Caco-2 (cell line): Measurements from ENCODE around the gene GALNT1. TPM values are rescaled to one million over a fixed set of nuclear protein-coding genes. Genes with fewer than 3 reads are reported as not detected.

ENCODE experiments used
- BruUV-seq: library from RNA; stranded (reverse); fragments of 400-500 nt; replicated peaks from 2 replicates; lab custom pipeline; 2021; lab: Mats Ljungman, UMichigan
- CTCF ChIA-PET: fragments of 300-600 bp; sonication (Branson Sonifier 250); formaldehyde crosslinking; loops from one replicate; lab custom pipeline; 2022; ENCODE audit warnings: antibody characterized with exemption; lab: Charles Lee
- POLR2A ChIA-PET: fragments of 300-600 bp; sonication (Branson Sonifier 250); formaldehyde crosslinking; loops from one replicate; lab custom pipeline; 2022; ENCODE audit warnings: antibody characterized with exemption; lab: Charles Lee
- DNase-seq, 2 experiments: peaks; one replicate each; pipeline versions ENCODE4 v3.0.0 to v3.0.0-alpha.2; 2020 to 2022
- H3K27me3 ChIP-seq: replicated peaks from 2 replicates; pipeline ENCODE4 v1.6.0; 2011; ENCODE audit warnings: low read length; ENCODE audit not compliant: control insufficient read depth, insufficient read depth
- H3K36me3 ChIP-seq: 2 replicates; pipeline ENCODE4 v1.5.1; 2011; ENCODE audit warnings: low read length; ENCODE audit not compliant: control insufficient read depth, insufficient read depth
- H3K4me1 ChIP-seq: fragments of 250-450 bp; sonication (Bioruptor Pico); 2 replicates; pipeline ENCODE4 v1.5.1; 2020; ENCODE audit warnings: mild to moderate bottlenecking
- H3K4me3 ChIP-seq: 2 replicates; pipeline ENCODE4 v1.5.1; 2011; ENCODE audit warnings: low read depth, mild to moderate bottlenecking, control low read depth, low read length
- H3K9me3 ChIP-seq: fragments of 250-450 bp; sonication (Bioruptor Pico); 2 replicates; pipeline ENCODE4 v1.5.1; 2020; ENCODE audit warnings: mild to moderate bottlenecking, moderate library complexity
- H3K27ac Mint-ChIP-seq: one replicate; pipeline ENCODE4 v1.8.0; 2022; ENCODE audit warnings: mixed read lengths; ENCODE audit not compliant: unreplicated experiment
- H3K27me3 Mint-ChIP-seq: one replicate; pipeline ENCODE4 v1.8.0; 2022; ENCODE audit warnings: mixed read lengths; ENCODE audit not compliant: insufficient read depth, unreplicated experiment
- H3K36me3 Mint-ChIP-seq: one replicate; pipeline ENCODE4 v1.8.0; 2022; ENCODE audit warnings: mild to moderate bottlenecking, mixed read lengths; ENCODE audit not compliant: insufficient read depth, unreplicated experiment
- H3K4me1 Mint-ChIP-seq: one replicate; pipeline ENCODE4 v1.8.0; 2022; ENCODE audit warnings: low read depth, mixed read lengths; ENCODE audit not compliant: unreplicated experiment
- H3K4me3 Mint-ChIP-seq: one replicate; pipeline ENCODE4 v1.8.0; 2022; ENCODE audit warnings: mild to moderate bottlenecking, moderate library complexity, mixed read lengths; ENCODE audit not compliant: unreplicated experiment
- H3K9me3 Mint-ChIP-seq: one replicate; pipeline ENCODE4 v1.8.0; 2022; ENCODE audit warnings: mixed read lengths; ENCODE audit not compliant: unreplicated experiment
- intact Hi-C: fragments of 100-400 bp; cut with micrococcal nuclease; formaldehyde crosslinking; loops from one replicate; pipeline ENCODE4 v1.10.0; 2022; ENCODE audit not compliant: unreplicated experiment
- total RNA-seq: library from RNA; stranded (reverse); gene quantifications from 2 replicates; pipeline ENCODE4 v1.2.3, GENCODE V29; 2022
- TF ChIP-seq, protein P1 (sequence below), 2 experiments: fragments of 200-600 bp in 1 of 2; IDR thresholded peaks; 1 replicate in 1 of 2; 2 replicates in 1 of 2; pipeline versions ENCODE4 v1.5.1 to v1.8.0; 2011 to 2022; ENCODE audit warnings: antibody characterized with exemption in 1 of 2, control low read depth in 1 of 2, inconsistent platforms in 1 of 2, low read depth in 1 of 2, low read length in 1 of 2, mild to moderate bottlenecking in 1 of 2, moderate library complexity in 1 of 2; ENCODE audit not compliant: insufficient read depth in 1 of 2, severe bottlenecking in 1 of 2, unreplicated experiment in 1 of 2

The GALNT1 gene
- total RNA-seq, 1 experiment from 2014 or later = 53.6 TPM

GRCh38 chr18:35592298-35592697 lies 10.8 kb downstream of the GALNT1 start:
- no peaks in the 10 kb centered on the region for H3K4me1 Mint-ChIP-seq
- intact Hi-C loops = no loop called here
- BruUV-seq = no TSS peak
- H3K4me1 ChIP-seq = no peaks in the 10 kb centered on the region
- no peaks in the 10 kb centered on the region for H3K27me3 ChIP-seq
- H3K36me3 Mint-ChIP-seq = peaks cover 6% of the 10 kb centered on the region
- H3K9me3 Mint-ChIP-seq = no peaks in the 10 kb centered on the region
- no peak overlapping the region for H3K4me3 Mint-ChIP-seq
- H3K27ac Mint-ChIP-seq = no peak overlapping the region
- TF ChIP-seq, protein P1, sequence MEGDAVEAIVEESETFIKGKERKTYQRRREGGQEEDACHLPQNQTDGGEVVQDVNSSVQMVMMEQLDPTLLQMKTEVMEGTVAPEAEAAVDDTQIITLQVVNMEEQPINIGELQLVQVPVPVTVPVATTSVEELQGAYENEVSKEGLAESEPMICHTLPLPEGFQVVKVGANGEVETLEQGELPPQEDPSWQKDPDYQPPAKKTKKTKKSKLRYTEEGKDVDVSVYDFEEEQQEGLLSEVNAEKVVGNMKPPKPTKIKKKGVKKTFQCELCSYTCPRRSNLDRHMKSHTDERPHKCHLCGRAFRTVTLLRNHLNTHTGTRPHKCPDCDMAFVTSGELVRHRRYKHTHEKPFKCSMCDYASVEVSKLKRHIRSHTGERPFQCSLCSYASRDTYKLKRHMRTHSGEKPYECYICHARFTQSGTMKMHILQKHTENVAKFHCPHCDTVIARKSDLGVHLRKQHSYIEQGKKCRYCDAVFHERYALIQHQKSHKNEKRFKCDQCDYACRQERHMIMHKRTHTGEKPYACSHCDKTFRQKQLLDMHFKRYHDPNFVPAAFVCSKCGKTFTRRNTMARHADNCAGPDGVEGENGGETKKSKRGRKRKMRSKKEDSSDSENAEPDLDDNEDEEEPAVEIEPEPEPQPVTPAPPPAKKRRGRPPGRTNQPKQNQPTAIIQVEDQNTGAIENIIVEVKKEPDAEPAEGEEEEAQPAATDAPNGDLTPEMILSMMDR (IDR thresholded peaks at IDR 0.05; ENCODE audit: insufficient read depth in 1 of 2, low read depth in 1 of 2, low read length in 1 of 2, severe bottlenecking in 1 of 2, unreplicated experiment in 1 of 2) = no peak
- no peaks in the 10 kb centered on the region for H3K9me3 ChIP-seq
- POLR2A ChIA-PET = no interaction called here
- no peak for DNase-seq
- CTCF ChIA-PET = no interaction called here
- no peak overlapping the region for H3K4me3 ChIP-seq
- H3K36me3 ChIP-seq = no peaks in the 10 kb centered on the region
- no peaks in the 10 kb centered on the region for H3K27me3 Mint-ChIP-seq

- Histone ChIP-seq H3K4me3 (no peak overlapping the region), H3K36me3 (no peaks in the 10 kb centered on the region), H3K9me3 (no peaks in the 10 kb centered on the region), H3K4me1 (no peaks in the 10 kb centered on the region), H3K27me3 (no peaks in the 10 kb centered on the region)
- CTCF ChIA-PET = no interaction called here
- POLR2A ChIA-PET = no interaction called here
- Mint-ChIP-seq H3K9me3 (no peaks in the 10 kb centered on the region), H3K36me3 (no peaks in the 10 kb centered on the region), H3K27ac (no peak overlapping the region), H3K27me3 (no peaks in the 10 kb centered on the region), H3K4me1 (no peaks in the 10 kb centered on the region), H3K4me3 (no peak overlapping the region)
- intact Hi-C loops = no loop called here
- BruUV-seq = no TSS peak
- TF ChIP-seq, protein P1 (IDR thresholded peaks at IDR 0.05; ENCODE audit: insufficient read depth in 1 of 2, low read depth in 1 of 2, low read length in 1 of 2, severe bottlenecking in 1 of 2, unreplicated experiment in 1 of 2) = no peak
- DNase-seq = no peak
Measured at GRCh38 chr18:35593859-35594258, 12.3 kb downstream of the GALNT1 start.

- TF ChIP-seq, protein P1 (IDR thresholded peaks at IDR 0.05; ENCODE audit: insufficient read depth in 1 of 2, low read depth in 1 of 2, low read length in 1 of 2, severe bottlenecking in 1 of 2, unreplicated experiment in 1 of 2) = no peak
- Histone ChIP-seq H3K4me3 (no peak overlapping the region), H3K36me3 (no peaks in the 10 kb centered on the region), H3K4me1 (no peaks in the 10 kb centered on the region), H3K27me3 (no peaks in the 10 kb centered on the region), H3K9me3 (no peaks in the 10 kb centered on the region; the same call in 1 of the 2 replicates)
- H3K27ac Mint-ChIP-seq = no peak overlapping the region
- no peaks in the 10 kb centered on the region for H3K9me3 Mint-ChIP-seq
- intact Hi-C loops = no loop called here
- no peaks in the 10 kb centered on the region for H3K36me3 Mint-ChIP-seq
- no peaks in the 10 kb centered on the region for H3K27me3 Mint-ChIP-seq
- H3K4me1 Mint-ChIP-seq = no peaks in the 10 kb centered on the region
- no TSS peak for BruUV-seq
- ChIA-PET POLR2A (no interaction called here), CTCF (no interaction called here)
- H3K4me3 Mint-ChIP-seq = no peak overlapping the region
- no peak for DNase-seq
Measured at GRCh38 chr18:35597758-35598157, 16.2 kb downstream of the GALNT1 start.
